Right lobe of liver (tissue), 6 donors: ENCODE data around the gene ATP5F1D. TPM values are rescaled to one million over a fixed set of nuclear protein-coding genes. Genes with fewer than 3 reads are reported as not detected.

ENCODE experiments used
- ATAC-seq, 4 donors: fragments of 200-7000 bp; cut with Tn5 transposase; one replicate each; pipeline ENCODE4 v1.9.1; 2020; ENCODE audit warnings: mild to moderate bottlenecking in 4 of 4, moderate library complexity in 4 of 4
- DNase-seq, 3 donors: peaks; one replicate each; pipeline ENCODE4 v3.0.0-alpha.2; 2020
- H3K27ac ChIP-seq, 3 donors: fragments of 200-600 bp; one replicate each; pipeline ENCODE4 v1.8.0; 2022
- H3K27me3 ChIP-seq, 2 donors: fragments of 200-600 bp; one replicate each; pipeline ENCODE4 v1.8.0; 2022
- H3K36me3 ChIP-seq, 4 donors: fragments of 200-600 bp; sonication (generic) in 1 of 4; one replicate each; pipeline versions ENCODE4 v1.5.1 to v1.8.0; 2017 to 2022; ENCODE audit warnings: control low read depth in 1 of 4
- H3K4me1 ChIP-seq, 4 donors: fragments of 200-600 bp; sonication (generic) in 1 of 4; one replicate each; pipeline versions ENCODE4 v1.5.1 to v1.8.0; 2017 to 2022; ENCODE audit warnings: control low read depth in 1 of 4
- H3K4me3 ChIP-seq, 3 donors: fragments of 200-600 bp; one replicate each; pipeline ENCODE4 v1.8.0; 2022
- H3K9me3 ChIP-seq, 4 donors: fragments of 200-600 bp; sonication (generic) in 1 of 4; one replicate each; pipeline versions ENCODE4 v1.5.1 to v1.8.0; 2017 to 2022; ENCODE audit warnings: control low read depth in 1 of 4
- POLR2A ChIP-seq: fragments of 450-650 bp; IDR thresholded peaks from one replicate; pipeline ENCODE4 v1.6.1; 2017; ENCODE audit warnings: antibody characterized with exemption, mild to moderate bottlenecking
- WGBS: methylation state at CpG from one replicate; pipeline ENCODE4 v1.1.6; 2018; ENCODE audit warnings: low coverage, low lambda C conversion rate; ENCODE audit not compliant: insufficient coverage; ENCODE audit errors: missing lambda C conversion rate; 5-methylcytosine and 5-hydroxymethylcytosine counted together
- intact Hi-C, 2 donors: fragments of 100-400 bp; cut with DNase I; formaldehyde crosslinking; loops; one replicate each; pipeline versions ENCODE4 v1.11.2 to v1.14.1; 2022
- total RNA-seq, 6 experiments: library from RNA; depleted of rRNA in 2 of 6; stranded (reverse); fragments of >200 nt in 2 of 6; fragmentation: NEBNext Ultra II Directional in 3 of 6; extraction: Animal tissue kit (Norgen Biotek cat#: 25700) in 3 of 6; gene quantifications; one replicate each; pipeline versions ENCODE4 v1.1.0 to v1.2.4, GENCODE V29; 2016 to 2023
- TF ChIP-seq, protein P1 (sequence below), 4 donors: fragments of 200-600 bp in 3 of 4; fragments of 450-650 bp in 1 of 4; IDR thresholded peaks; one replicate each; pipeline versions ENCODE4 v1.5.1 to v1.8.0; 2016 to 2022; ENCODE audit warnings: antibody characterized with exemption in 4 of 4, mild to moderate bottlenecking in 2 of 4
- donor health status: DM: no; HTN: yes; CAD: no.
- donor health status: DM: no; HTN: no; CAD: no.
- donor health status: DM: no; HTN: no; CAD: no.
- donor health status: DM: no; HTN: yes; CAD: no.
- donor health status: DM: no; HTN: yes; CAD: no.

ATP5F1D gene
- total RNA-seq, 6 experiments from 2014 or later = 98.1 to 240 (median 137) TPM

DNA sequence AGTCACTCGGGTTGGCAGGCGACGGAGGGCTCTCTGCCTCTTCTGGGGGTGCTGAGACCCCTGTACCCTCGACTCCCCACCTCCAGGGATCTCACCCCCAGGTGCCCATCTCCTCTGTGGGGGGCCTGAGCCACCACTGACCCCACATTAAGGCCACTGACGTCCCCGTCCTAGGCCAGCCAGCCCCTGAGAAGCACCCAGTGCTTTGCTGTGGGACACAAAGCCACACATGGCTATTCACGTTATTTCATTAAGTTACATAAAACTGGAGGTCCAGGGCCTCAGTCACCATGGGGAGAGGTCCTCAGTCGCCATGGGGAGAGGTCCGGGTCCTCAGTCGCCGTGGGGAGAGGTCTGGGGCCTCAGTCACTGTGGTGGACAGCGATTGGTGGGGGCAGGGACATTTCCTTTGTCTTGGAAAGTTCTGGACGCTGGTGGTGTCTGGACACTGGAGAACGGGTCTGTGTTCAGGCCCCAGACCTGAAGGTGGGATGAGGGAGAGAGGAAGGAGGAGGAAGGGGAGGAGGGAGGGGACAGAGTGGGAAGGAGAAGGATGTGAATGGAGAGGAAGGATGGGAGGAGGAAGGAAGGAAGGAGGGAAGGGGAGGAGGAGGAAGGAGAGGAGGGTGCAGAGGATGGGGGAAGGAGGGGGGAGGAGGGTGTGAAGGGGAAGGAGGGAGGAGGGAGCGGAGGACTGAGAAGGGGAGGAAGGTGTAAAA, 40.2 kb downstream of the ATP5F1D start:
- H3K4me1 ChIP-seq = peaks cover 0 to 29% (median 11%) of the 10 kb centered on the region in 4 donors
- no peaks in the 10 kb centered on the region for H3K27me3 ChIP-seq
- WGBS = 68% methylated on average over 9 of the region's 15 CpGs
- no peak for ATAC-seq
- TF ChIP-seq, protein P1, sequence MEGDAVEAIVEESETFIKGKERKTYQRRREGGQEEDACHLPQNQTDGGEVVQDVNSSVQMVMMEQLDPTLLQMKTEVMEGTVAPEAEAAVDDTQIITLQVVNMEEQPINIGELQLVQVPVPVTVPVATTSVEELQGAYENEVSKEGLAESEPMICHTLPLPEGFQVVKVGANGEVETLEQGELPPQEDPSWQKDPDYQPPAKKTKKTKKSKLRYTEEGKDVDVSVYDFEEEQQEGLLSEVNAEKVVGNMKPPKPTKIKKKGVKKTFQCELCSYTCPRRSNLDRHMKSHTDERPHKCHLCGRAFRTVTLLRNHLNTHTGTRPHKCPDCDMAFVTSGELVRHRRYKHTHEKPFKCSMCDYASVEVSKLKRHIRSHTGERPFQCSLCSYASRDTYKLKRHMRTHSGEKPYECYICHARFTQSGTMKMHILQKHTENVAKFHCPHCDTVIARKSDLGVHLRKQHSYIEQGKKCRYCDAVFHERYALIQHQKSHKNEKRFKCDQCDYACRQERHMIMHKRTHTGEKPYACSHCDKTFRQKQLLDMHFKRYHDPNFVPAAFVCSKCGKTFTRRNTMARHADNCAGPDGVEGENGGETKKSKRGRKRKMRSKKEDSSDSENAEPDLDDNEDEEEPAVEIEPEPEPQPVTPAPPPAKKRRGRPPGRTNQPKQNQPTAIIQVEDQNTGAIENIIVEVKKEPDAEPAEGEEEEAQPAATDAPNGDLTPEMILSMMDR (IDR thresholded peaks at IDR 0.05) = no peak
- no peak for TF ChIP-seq POLR2A
- no peak overlapping the region for H3K27ac ChIP-seq
- H3K9me3 ChIP-seq = no peaks in the 10 kb centered on the region
- intact Hi-C loops = loop anchor here in 1 of 2 donors (10.0 kb wide), 2 partner anchors 113 to 223 kb away; no protein-coding TSS in a partner anchor
- DNase-seq = no peak
- H3K36me3 ChIP-seq = peaks cover 0 to 7% (median 2%) of the 10 kb centered on the region in 4 donors
- no peak overlapping the region for H3K4me3 ChIP-seq

DNA sequence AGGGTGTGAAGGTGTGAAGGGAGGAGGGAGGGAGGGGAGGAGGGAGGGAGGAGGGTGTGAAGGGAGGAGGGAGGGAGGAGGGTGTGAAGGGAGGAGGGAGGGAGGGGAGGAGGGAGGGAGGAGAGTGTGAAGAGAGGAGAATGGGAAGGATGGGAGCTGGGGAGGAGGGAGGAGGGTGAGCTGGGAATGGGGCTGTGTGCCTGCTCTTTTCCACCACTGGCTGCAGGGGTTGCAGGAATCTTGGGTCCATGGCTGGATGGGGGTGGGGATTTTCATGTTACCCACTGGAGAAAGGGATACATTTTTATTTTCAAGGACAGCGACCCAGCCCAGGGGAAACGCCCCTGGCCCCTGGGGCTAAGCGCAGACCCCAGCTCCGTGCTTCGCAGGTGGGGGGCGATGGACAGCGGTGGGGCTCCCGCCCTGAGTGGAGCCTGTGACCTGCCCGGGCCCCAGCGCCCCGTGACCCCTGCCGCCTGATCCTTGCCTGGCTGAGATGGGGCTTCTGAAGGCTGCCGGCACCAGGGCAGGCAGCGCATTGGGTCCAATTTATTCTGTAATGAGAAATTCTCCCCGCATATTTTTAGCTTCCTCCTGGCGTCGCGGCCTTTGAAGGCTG, 41.1 kb downstream of the ATP5F1D start:
- WGBS = 26% methylated on average over 6 of the region's 18 CpGs
- peaks cover 0 to 29% (median 11%) of the 10 kb centered on the region in 4 donors for H3K4me1 ChIP-seq
- intact Hi-C loops = loop anchor here in 1 of 2 donors (10.0 kb wide), 2 partner anchors 112 to 222 kb away; no protein-coding TSS in a partner anchor
- TF ChIP-seq, protein P1 (IDR thresholded peaks at IDR 0.05) = no peak
- TF ChIP-seq POLR2A = no peak
- no peak for DNase-seq
- H3K27ac ChIP-seq = peak overlapping the region in 2 of 3 donors; percentile 70 to 88
- peaks cover 0 to 7% (median 2%) of the 10 kb centered on the region in 4 donors for H3K36me3 ChIP-seq
- H3K27me3 ChIP-seq = no peaks in the 10 kb centered on the region
- H3K4me3 ChIP-seq = peak overlapping the region in 1 of 3 donors; percentile 57
- H3K9me3 ChIP-seq = no peaks in the 10 kb centered on the region
- no peak for ATAC-seq

DNA sequence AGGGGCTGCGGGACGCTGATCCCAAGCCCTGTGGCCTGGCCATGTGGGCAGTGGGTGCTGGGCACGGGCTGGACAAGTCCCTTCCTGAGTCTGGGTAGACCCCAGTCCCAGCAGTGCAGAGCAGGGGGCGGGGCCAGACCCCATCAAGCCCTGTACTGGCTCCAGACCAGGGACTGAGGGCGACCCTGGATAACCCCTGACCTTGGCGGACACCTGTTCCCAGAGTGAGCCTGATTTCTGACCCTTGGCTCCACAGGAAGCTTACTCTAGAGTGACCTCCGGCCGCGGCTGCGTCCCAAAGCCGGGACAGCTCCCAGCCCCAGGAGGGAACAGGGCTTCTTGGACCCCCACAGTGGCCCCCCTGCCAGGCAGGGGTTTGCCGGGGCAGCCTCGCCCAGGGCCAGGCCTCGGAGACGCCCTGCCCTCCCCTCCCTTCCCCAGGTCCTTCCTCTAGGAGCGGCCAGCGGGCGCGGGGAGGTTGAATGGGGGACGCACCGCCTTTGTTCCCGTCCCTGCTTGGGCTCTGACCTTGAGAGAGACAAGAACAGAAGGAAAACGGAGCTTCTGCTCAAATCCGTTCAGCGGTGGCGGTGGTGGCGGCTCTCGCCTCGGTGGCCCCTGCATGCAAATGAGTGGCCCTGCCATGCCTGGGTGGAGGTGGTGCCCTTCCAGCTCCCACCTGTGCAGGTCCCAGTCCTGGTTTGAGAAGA, 41.8 kb downstream of the ATP5F1D start:
- Histone ChIP-seq H3K4me1 (peaks cover 0 to 29% (median 11%) of the 10 kb centered on the region in 4 donors), H3K36me3 (peaks cover 0 to 7% (median 2%) of the 10 kb centered on the region in 4 donors), H3K27ac (peak overlapping the region; percentile 63 to 88 (median 70)), H3K27me3 (no peaks in the 10 kb centered on the region), H3K9me3 (no peaks in the 10 kb centered on the region), H3K4me3 (peak overlapping the region; percentile 29 to 57 (median 46))
- DNase-seq (peak; percentile 76 to 91 (median 87)), ATAC-seq (peak; percentile 62 to 76 (median 68))
- intact Hi-C loops = loop anchor here in 1 of 2 donors (10.0 kb wide), 2 partner anchors 111 to 221 kb away; no protein-coding TSS in a partner anchor
- TF ChIP-seq, protein P1 (IDR thresholded peaks at IDR 0.05) = no peak
- no peak for TF ChIP-seq POLR2A
- WGBS = 22% methylated on average over 6 of the region's 29 CpGs

DNA sequence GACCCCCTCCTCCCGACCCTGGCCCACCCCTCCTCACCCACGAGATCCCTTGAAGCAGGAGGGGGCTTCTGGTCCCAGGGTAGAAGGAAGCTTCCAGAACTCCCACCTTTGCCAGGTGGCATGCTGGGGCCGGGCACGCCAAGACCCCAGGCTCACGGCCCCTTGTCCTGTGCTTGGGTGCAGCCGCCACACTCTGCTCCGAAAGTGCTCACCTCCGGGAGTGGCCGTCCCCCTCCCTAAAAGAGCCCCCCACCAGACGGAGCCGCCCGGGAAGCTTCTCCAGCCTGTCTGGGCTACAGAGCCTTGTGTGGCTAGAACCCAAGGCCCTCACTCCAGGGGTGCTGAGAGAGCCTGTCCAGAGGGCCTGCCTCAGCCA, 42.4 kb downstream of the ATP5F1D start:
- TF ChIP-seq, protein P1 (IDR thresholded peaks at IDR 0.05) = no peak
- no peak for TF ChIP-seq POLR2A
- 20% methylated on average over 1 of the region's 12 CpGs for WGBS
- Histone ChIP-seq H3K27me3 (no peaks in the 10 kb centered on the region), H3K4me3 (peak overlapping the region; percentile 29 to 57 (median 46)), H3K4me1 (peaks cover 0 to 29% (median 11%) of the 10 kb centered on the region in 4 donors), H3K27ac (peak overlapping the region; percentile 63 to 88 (median 70)), H3K9me3 (no peaks in the 10 kb centered on the region), H3K36me3 (peaks cover 0 to 6% (median 2%) of the 10 kb centered on the region in 4 donors)
- ATAC-seq (no peak), DNase-seq (no peak)
- intact Hi-C loops = loop anchor here in 1 of 2 donors (10.0 kb wide), 2 partner anchors 111 to 221 kb away; no protein-coding TSS in a partner anchor
